ENCODE data around the gene CAV2. TPM values are rescaled to one million over a fixed set of nuclear protein-coding genes. Genes with fewer than 3 reads are reported as not detected.

The CAV2 gene
- polyA plus RNA-seq, 1 of the 3 experiments (the other 2 are of a cell fraction): 182 TPM

DNA sequence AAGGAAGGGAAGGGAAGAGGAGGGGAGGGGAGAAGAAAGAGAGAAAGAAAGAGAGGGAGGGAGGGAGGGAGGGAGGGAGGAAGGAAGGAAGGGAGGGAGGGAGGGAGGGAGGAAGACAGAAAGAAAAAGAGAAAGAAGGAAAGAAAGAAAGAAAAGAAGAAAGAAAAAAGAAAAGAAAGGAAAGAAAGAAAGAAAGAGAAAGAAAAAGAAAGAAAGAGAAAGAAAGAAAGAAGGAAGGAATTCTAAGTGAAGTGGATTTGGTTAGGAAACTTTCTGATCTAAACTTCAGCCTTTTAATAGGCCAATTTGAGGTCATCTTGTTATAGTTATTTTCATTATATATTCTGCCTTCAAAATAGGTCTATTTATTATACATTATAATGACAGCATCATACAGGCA lies 4.3 kb downstream of the CAV2 start (continued):
- no peak for TF ChIP-seq RCOR1 (IDR thresholded peaks at IDR 0.05; ENCODE audit: low read length)

DNA sequence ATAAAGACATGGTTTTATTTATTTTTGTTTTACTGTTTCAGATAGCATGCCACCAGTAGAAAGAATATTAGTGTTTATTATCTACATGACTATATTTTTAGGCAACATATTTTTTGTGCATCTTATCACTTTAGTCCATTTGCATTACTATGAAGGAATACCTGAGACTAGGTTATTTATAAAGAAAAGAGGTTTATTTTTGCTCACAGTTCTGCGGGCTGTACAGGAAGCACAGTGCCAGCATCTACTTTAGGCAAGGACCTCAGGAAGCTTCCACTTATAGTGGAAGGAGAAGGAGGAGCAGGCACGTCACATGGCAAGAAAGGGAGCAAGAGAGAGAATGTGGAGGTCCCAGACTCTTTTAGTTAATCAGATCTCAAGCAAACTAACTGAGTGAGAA lies 5.7 kb downstream of the CAV2 start:
- no peak overlapping the region; the same call in 1 of the 2 replicates for H3K4me2 ChIP-seq
- POLR2A ChIA-PET: no interaction called here
- H3K27me3 ChIP-seq (ENCODE audit: insufficient read depth): no peaks in the 10 kb centered on the region
- peak overlapping the region in 1 of 2 experiments; percentile 46; a peak in 2 of 4 replicates for H3K27ac ChIP-seq (ENCODE audit: low read depth in 2 of 2, low read length in 1 of 2)
- TF ChIP-seq POLR2AphosphoS5 (IDR thresholded peaks at IDR 0.05; ENCODE audit: low read depth, low read length) (peak; percentile 11; the same call in 1 of the 2 replicates), MEF2A (IDR thresholded peaks at IDR 0.05; ENCODE audit: borderline replicate concordance, low read depth) (no peak)
- H3K9me3 ChIP-seq: no peaks in the 10 kb centered on the region
- H3K9me2 ChIP-seq: no peaks in the 10 kb centered on the region
- H3K79me2 ChIP-seq (ENCODE audit: insufficient read depth): peaks cover 70% of the 10 kb centered on the region
- peaks cover 57% of the 10 kb centered on the region for H3F3A ChIP-seq (replicated peaks; ENCODE audit: insufficient read depth)
- peaks cover 0 to 50% of the 10 kb centered on the region in 2 experiments; a peak in 2 of 4 replicates for H3K4me1 ChIP-seq (ENCODE audit: control insufficient read depth in 1 of 2, insufficient read depth in 2 of 2, low read depth in 1 of 2, low read length in 1 of 2)
- peaks cover 38 to 75% of the 10 kb centered on the region in 2 experiments for H3K36me3 ChIP-seq (replicated peaks in 1 of 2; ENCODE audit: control insufficient read depth in 1 of 2, insufficient read depth in 2 of 2, low read length in 1 of 2)
- H3K9ac ChIP-seq: no peak overlapping the region
- CTCF ChIA-PET: interaction anchor here (1.0 to 1.4 kb wide), 3 partner anchors 21 to 305 kb away, joined by 3 to 4 read pairs (median 3); no protein-coding TSS in a partner anchor
- H3K4me3 ChIP-seq (ENCODE audit: low read depth in 2 of 2, low read length in 1 of 2): no peak overlapping the region; a peak in 1 of 4 replicates
- H4K20me1 ChIP-seq (ENCODE audit: insufficient read depth): no peaks in the 10 kb centered on the region
- H2AFZ ChIP-seq (ENCODE audit: low read depth): no peak overlapping the region
- WGBS (ENCODE audit: low lambda C conversion rate): 57% methylated on average over 2 of the region's 2 CpGs
- no peak for DNase-seq

DNA sequence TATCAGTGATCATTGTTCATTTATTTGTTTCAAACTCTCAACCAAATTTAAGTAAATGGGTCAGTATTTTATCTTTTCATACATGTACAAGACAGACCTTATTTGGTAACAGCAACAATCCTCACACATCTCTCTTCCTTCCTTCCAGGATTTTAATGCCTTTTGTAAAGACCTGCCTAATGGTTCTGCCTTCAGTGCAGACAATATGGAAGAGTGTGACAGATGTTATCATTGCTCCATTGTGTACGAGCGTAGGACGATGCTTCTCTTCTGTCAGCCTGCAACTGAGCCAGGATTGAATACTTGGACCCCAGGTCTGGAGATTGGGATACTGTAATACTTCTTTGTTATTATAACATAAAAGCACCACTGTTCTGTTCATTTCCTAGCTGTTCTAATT lies 6.3 kb downstream of the CAV2 start:
- POLR2A ChIA-PET: no interaction called here
- no peak overlapping the region; the same call in 1 of the 2 replicates for H3K4me2 ChIP-seq

More for the DNA sequence above, 6.3 kb downstream of the CAV2 start:
- Histone ChIP-seq H3K79me2 (ENCODE audit: insufficient read depth) (peaks cover 64% of the 10 kb centered on the region), H4K20me1 (ENCODE audit: insufficient read depth) (no peaks in the 10 kb centered on the region), H3K9me2 (no peaks in the 10 kb centered on the region), H3K4me1 (ENCODE audit: control insufficient read depth in 1 of 2, insufficient read depth in 2 of 2, low read depth in 1 of 2, low read length in 1 of 2) (peaks cover 0 to 56% of the 10 kb centered on the region in 2 experiments; a peak in 2 of 4 replicates), H3K27ac (ENCODE audit: low read depth in 2 of 2, low read length in 1 of 2) (peak overlapping the region in 1 of 2 experiments; percentile 46; a peak in 2 of 4 replicates), H3K36me3 (replicated peaks in 1 of 2; ENCODE audit: control insufficient read depth in 1 of 2, insufficient read depth in 2 of 2, low read length in 1 of 2) (peaks cover 38 to 75% of the 10 kb centered on the region in 2 experiments), H2AFZ (ENCODE audit: low read depth) (no peak overlapping the region), H3K9ac (no peak overlapping the region), H3K9me3 (no peaks in the 10 kb centered on the region), H3K27me3 (ENCODE audit: insufficient read depth) (no peaks in the 10 kb centered on the region), H3F3A (replicated peaks; ENCODE audit: insufficient read depth) (peaks cover 60% of the 10 kb centered on the region), H3K4me3 (ENCODE audit: low read depth in 2 of 2, low read length in 1 of 2) (no peak overlapping the region; a peak in 2 of 4 replicates)
- TF ChIP-seq TCF12 (IDR thresholded peaks at IDR 0.05) (no peak), EZH2phosphoT487 (IDR thresholded peaks at IDR 0.05; ENCODE audit: borderline replicate concordance, low read depth) (no peak), EP300 (IDR thresholded peaks at IDR 0.05; ENCODE audit: borderline replicate concordance in 1 of 2, low read depth in 1 of 2, low read length in 1 of 2) (no peak), NFIC (IDR thresholded peaks at IDR 0.05; ENCODE audit: borderline replicate concordance) (no peak), ELF1 (IDR thresholded peaks at IDR 0.05) (no peak), JUND (IDR thresholded peaks at IDR 0.05) (no peak), RCOR1 (IDR thresholded peaks at IDR 0.05; ENCODE audit: low read length) (no peak), RAD21 (IDR thresholded peaks at IDR 0.05; ENCODE audit: low read length) (no peak), MXI1 (IDR thresholded peaks at IDR 0.05; ENCODE audit: low read depth, low read length) (no peak), FOSL2 (IDR thresholded peaks at IDR 0.05; ENCODE audit: borderline replicate concordance, low read depth) (no peak)
- TF ChIP-seq, protein P1, sequence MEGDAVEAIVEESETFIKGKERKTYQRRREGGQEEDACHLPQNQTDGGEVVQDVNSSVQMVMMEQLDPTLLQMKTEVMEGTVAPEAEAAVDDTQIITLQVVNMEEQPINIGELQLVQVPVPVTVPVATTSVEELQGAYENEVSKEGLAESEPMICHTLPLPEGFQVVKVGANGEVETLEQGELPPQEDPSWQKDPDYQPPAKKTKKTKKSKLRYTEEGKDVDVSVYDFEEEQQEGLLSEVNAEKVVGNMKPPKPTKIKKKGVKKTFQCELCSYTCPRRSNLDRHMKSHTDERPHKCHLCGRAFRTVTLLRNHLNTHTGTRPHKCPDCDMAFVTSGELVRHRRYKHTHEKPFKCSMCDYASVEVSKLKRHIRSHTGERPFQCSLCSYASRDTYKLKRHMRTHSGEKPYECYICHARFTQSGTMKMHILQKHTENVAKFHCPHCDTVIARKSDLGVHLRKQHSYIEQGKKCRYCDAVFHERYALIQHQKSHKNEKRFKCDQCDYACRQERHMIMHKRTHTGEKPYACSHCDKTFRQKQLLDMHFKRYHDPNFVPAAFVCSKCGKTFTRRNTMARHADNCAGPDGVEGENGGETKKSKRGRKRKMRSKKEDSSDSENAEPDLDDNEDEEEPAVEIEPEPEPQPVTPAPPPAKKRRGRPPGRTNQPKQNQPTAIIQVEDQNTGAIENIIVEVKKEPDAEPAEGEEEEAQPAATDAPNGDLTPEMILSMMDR (IDR thresholded peaks at IDR 0.05): no peak
- 52% methylated on average over 3 of the region's 3 CpGs for WGBS (ENCODE audit: low lambda C conversion rate)
- CTCF ChIA-PET: interaction anchor here (0.9 to 1.4 kb wide), 2 partner anchors 20 to 83 kb away, joined by 4 read pairs; no protein-coding TSS in a partner anchor
- no peak for DNase-seq

Measured in SK-N-SH (cell line).